HCT116 (cell line): ENCODE measurements around the gene PATE3. TPM values are rescaled to one million over a fixed set of nuclear protein-coding genes. Genes with fewer than 3 reads are reported as not detected.

Experiments used
- ATAC-seq: fragments of 200-7000 bp; cut with Tn5 transposase; 2 replicates; pipeline ENCODE4 v1.9.1; 2020; ENCODE audit warnings: mild to moderate bottlenecking, moderate library complexity
- BruUV-seq: library from RNA; stranded (reverse); fragments of 400-500 nt; replicated peaks from 2 replicates; lab custom pipeline; 2021; lab: Mats Ljungman, UMichigan
- CTCF ChIA-PET: fragments of 300-600 bp; sonication (Branson Sonifier 250); formaldehyde crosslinking; loops from one replicate; lab custom pipeline; 2021; ENCODE audit warnings: antibody characterized with exemption; lab: Charles Lee
- POLR2A ChIA-PET: fragments of 300-600, 350-600 bp; sonication (Branson Sonifier 250); formaldehyde crosslinking; loops from one replicate; lab custom pipeline; 2021; ENCODE audit warnings: antibody characterized with exemption; lab: Charles Lee
- RAD21 ChIA-PET, 2 experiments: fragments of 300-600 bp; sonication (Branson Sonifier 250); formaldehyde crosslinking; loops; one replicate each; lab custom pipeline; 2023; ENCODE audit warnings: low total read pairs in 2 of 2; ENCODE audit not compliant: uncharacterized antibody in 2 of 2, unreplicated experiment in 2 of 2, low non-redundant PET in 1 of 2; lab: Charles Lee
- DNase-seq: peaks from one replicate; pipeline ENCODE4 v3.0.0-alpha.2; 2010; ENCODE audit warnings: low read depth, low spot score
- H2AFZ ChIP-seq: fragments of 200-600 bp; shearing (Covaris generic), sonication (generic); 2 replicates; pipeline ENCODE4 v1.6.1; 2017; ENCODE audit warnings: low read depth, mixed run types, mixed read lengths, antibody characterized with exemption, low read length; ENCODE audit not compliant: poor library complexity, severe bottlenecking
- H3K27ac ChIP-seq: 2 replicates; pipeline ENCODE4 v1.5.1; 2012; ENCODE audit warnings: low read depth, low read length
- H3K27me3 ChIP-seq: fragments of 200-600 bp; sonication (generic); 2 replicates; pipeline ENCODE4 v1.6.1; 2016; ENCODE audit warnings: mixed run types, low read length, mixed read lengths; ENCODE audit not compliant: insufficient read depth
- H3K36me3 ChIP-seq, 2 experiments: fragments of 200-500 bp in 1 of 2; fragments of 200-600 bp in 1 of 2; sonication (Bioruptor generic) in 1 of 2; sonication (generic) in 1 of 2; 2 replicates each; pipeline versions ENCODE4 v1.5.1 to v1.6.1; 2014 to 2016; ENCODE audit warnings: low read length in 2 of 2, inconsistent platforms in 1 of 2, mixed read lengths in 1 of 2, mixed run types in 1 of 2; ENCODE audit not compliant: insufficient read depth in 2 of 2, control insufficient read depth in 1 of 2
- H3K4me1 ChIP-seq, 2 experiments: fragments of 200-600 bp in 1 of 2; sonication (generic) in 1 of 2; 2 replicates each; pipeline versions ENCODE4 v1.5.1 to v1.6.1; 2012 to 2017; ENCODE audit warnings: low read length in 2 of 2, inconsistent platforms in 1 of 2, mild to moderate bottlenecking in 1 of 2, mixed read lengths in 1 of 2, mixed run types in 1 of 2, moderate library complexity in 1 of 2; ENCODE audit not compliant: insufficient read depth in 2 of 2, control insufficient read depth in 1 of 2
- H3K4me2 ChIP-seq: fragments of 200-600 bp; sonication (generic); 2 replicates; pipeline ENCODE4 v1.6.1; 2017; ENCODE audit warnings: mixed run types, low read length, mixed read lengths
- H3K4me3 ChIP-seq, 2 experiments: fragments of 200-600 bp in 1 of 2; sonication (generic) in 1 of 2; replicated peaks in 1 of 2; 2 replicates each; pipeline ENCODE4 v1.5.1; 2011 to 2016; ENCODE audit warnings: low read length in 2 of 2, control low read depth in 1 of 2, low read depth in 1 of 2, mild to moderate bottlenecking in 1 of 2, mixed read lengths in 1 of 2, mixed run types in 1 of 2
- H3K79me2 ChIP-seq: fragments of 200-600 bp; sonication (generic); 2 replicates; pipeline ENCODE4 v1.6.1; 2017; ENCODE audit warnings: mild to moderate bottlenecking, mixed run types, low read length, moderate library complexity, mixed read lengths; ENCODE audit not compliant: insufficient read depth
- H3K9ac ChIP-seq: fragments of 200-600 bp; sonication (generic); 2 replicates; pipeline ENCODE4 v1.6.1; 2016; ENCODE audit warnings: low read length, mixed read lengths
- H3K9me2 ChIP-seq: fragments of 200-600 bp; sonication (generic), shearing (Covaris generic); 2 replicates; pipeline ENCODE4 v1.6.1; 2017; ENCODE audit warnings: mixed run types, mild to moderate bottlenecking, moderate library complexity; ENCODE audit not compliant: insufficient read depth
- H3K9me3 ChIP-seq, 2 experiments: fragments of 200-500 bp in 1 of 2; fragments of 200-600 bp in 1 of 2; sonication (Bioruptor generic) in 1 of 2; sonication (generic) in 1 of 2; 2 replicates each; pipeline ENCODE4 v1.6.1; 2014 to 2017; ENCODE audit warnings: low read length in 2 of 2, mixed read lengths in 2 of 2, inconsistent platforms in 1 of 2, low read depth in 1 of 2, mild to moderate bottlenecking in 1 of 2, mixed run types in 1 of 2, moderate library complexity in 1 of 2; ENCODE audit not compliant: control insufficient read depth in 1 of 2, insufficient read depth in 1 of 2
- H4K20me1 ChIP-seq: fragments of 200-600 bp; sonication (generic), shearing (Covaris generic); 2 replicates; pipeline ENCODE4 v1.6.1; 2017; ENCODE audit warnings: mixed run types, mild to moderate bottlenecking, moderate library complexity; ENCODE audit not compliant: insufficient read depth
- CBX3 ChIP-seq: IDR thresholded peaks from 2 replicates; pipeline ENCODE4 v1.6.1; 2012; ENCODE audit warnings: low read depth
- CEBPB ChIP-seq: IDR thresholded peaks from 2 replicates; pipeline ENCODE4 v1.6.1; 2012; ENCODE audit warnings: low read depth
- ELF1 ChIP-seq: IDR thresholded peaks from 2 replicates; pipeline ENCODE4 v1.6.1; 2012; ENCODE audit warnings: low read depth, borderline replicate concordance
- EZH2 ChIP-seq: fragments of 200-600 bp; sonication (generic); IDR thresholded peaks from 2 replicates; pipeline ENCODE4 v1.6.1; 2017; ENCODE audit warnings: antibody characterized with exemption, mixed run types
- EZH2phosphoT487 ChIP-seq: fragments of 200-600 bp; IDR thresholded peaks from 2 replicates; pipeline ENCODE4 v1.6.1; 2018; ENCODE audit warnings: antibody characterized with exemption, borderline replicate concordance
- JUND ChIP-seq: IDR thresholded peaks from 2 replicates; pipeline ENCODE4 v1.6.1; 2012
- POLR2AphosphoS5 ChIP-seq: IDR thresholded peaks from 2 replicates; pipeline ENCODE4 v1.6.1; 2011; ENCODE audit warnings: mild to moderate bottlenecking, low read depth, low read length, moderate library complexity
- RAD21 ChIP-seq: IDR thresholded peaks from 2 replicates; pipeline ENCODE4 v1.6.1; 2012; ENCODE audit warnings: low read depth, mild to moderate bottlenecking
- SIN3A ChIP-seq: IDR thresholded peaks from 2 replicates; pipeline ENCODE4 v1.6.1; 2012; ENCODE audit warnings: low read depth
- SP1 ChIP-seq: IDR thresholded peaks from 2 replicates; pipeline ENCODE4 v1.6.1; 2012; ENCODE audit warnings: low read depth
- SRF ChIP-seq: IDR thresholded peaks from 2 replicates; pipeline ENCODE4 v1.6.1; 2012; ENCODE audit warnings: low read depth
- TCF7L2 ChIP-seq: IDR thresholded peaks from 2 replicates; pipeline ENCODE4 v1.7.0; 2011; ENCODE audit warnings: borderline replicate concordance, inconsistent platforms; ENCODE audit not compliant: insufficient read depth, insufficient read length; ENCODE audit errors: extremely low read depth
- YY1 ChIP-seq: IDR thresholded peaks from 2 replicates; pipeline ENCODE4 v1.6.1; 2011; ENCODE audit warnings: low read length, low read depth, moderate library complexity, mild to moderate bottlenecking; ENCODE audit not compliant: insufficient replicate concordance; ENCODE audit errors: extremely low read depth
- ZNF274 ChIP-seq: fragments of 200-500 bp; sonication (Bioruptor generic); IDR thresholded peaks from 2 replicates; pipeline ENCODE4 v1.6.1; 2014; ENCODE audit warnings: mild to moderate bottlenecking, low read depth, low read length, inconsistent platforms
- intact Hi-C: fragments of 100-400 bp; cut with micrococcal nuclease; formaldehyde crosslinking; loops from 2 replicates; pipeline ENCODE4 v1.10.0; 2022
- total RNA-seq: library from RNA; stranded (reverse); gene quantifications from one replicate; pipeline ENCODE4 v1.2.1, GENCODE V29; 2021; ENCODE audit not compliant: unreplicated experiment
- TF ChIP-seq, protein P1 (sequence below): IDR thresholded peaks from 2 replicates; pipeline ENCODE4 v1.6.1; 2012
- TF ChIP-seq, protein P2 (sequence below): IDR thresholded peaks from 2 replicates; pipeline ENCODE4 v1.6.1; 2012; ENCODE audit warnings: low read depth
- TF ChIP-seq, protein P3 (sequence below): IDR thresholded peaks from 2 replicates; pipeline ENCODE4 v1.6.1; 2012

Gene PATE3
- total RNA-seq, 1 experiment from 2014 or later, result not detected

DNA sequence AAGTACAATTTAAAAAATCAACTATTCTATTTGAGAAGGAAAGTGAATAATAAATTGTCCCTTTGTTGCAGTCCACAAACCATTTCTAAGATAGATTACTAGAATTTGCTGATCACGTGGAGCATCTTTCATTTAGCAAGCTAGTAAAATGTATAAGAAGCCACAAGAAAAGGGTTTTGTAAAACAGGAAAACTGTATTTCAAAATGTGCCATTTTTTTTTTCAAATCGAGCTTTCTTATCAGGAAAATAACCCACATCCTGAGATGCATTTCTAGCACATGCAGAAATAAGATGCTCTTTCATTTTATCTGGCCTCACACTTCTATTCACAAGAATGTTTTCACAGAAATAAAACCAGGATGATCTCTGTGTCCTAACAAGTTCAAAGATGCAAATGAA, 3.2 kb upstream of the PATE3 start:
- ATAC-seq (no peak), DNase-seq (no peak)
- POLR2A ChIA-PET, result no interaction called here

DNA sequence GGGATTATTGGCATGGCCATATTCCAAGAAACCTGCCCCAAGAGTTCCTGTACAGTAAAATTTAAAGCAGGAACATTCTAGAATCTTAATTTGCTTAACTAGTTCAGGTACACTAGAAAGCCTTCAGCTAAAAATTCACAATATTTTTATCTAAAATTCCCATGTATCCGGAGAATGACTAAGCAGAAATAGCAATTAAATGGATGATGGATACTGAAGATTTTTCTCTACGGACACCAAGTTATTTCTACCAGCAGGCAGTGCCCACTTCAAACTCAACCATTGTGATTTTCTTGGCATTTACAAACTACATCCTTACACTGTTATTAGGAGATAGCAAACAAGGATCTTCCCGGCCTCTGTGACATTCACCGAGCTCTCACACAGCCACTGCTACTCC, 2.9 kb downstream of the PATE3 start:
- peaks cover 1% of the 10 kb centered on the region; the same call in 1 of the 2 replicates for H3K27me3 ChIP-seq
- DNase-seq, result no peak
- H3K4me2 ChIP-seq, result no peak overlapping the region
- intact Hi-C loops, result no loop called here
- H3K9me2 ChIP-seq, result no peaks in the 10 kb centered on the region
- H3K79me2 ChIP-seq, result no peaks in the 10 kb centered on the region
- ChIA-PET POLR2A (no interaction called here), CTCF (no interaction called here), RAD21 (no interaction called here)
- H3K27ac ChIP-seq, result no peak overlapping the region
- H2AFZ ChIP-seq, result no peak overlapping the region
- no peak overlapping the region for H3K9ac ChIP-seq
- ATAC-seq, result no peak
- BruUV-seq, result no TSS peak
- H3K9me3 ChIP-seq, result no peaks in the 10 kb centered on the region
- no peaks in the 10 kb centered on the region for H4K20me1 ChIP-seq
- no peaks in the 10 kb centered on the region for H3K4me1 ChIP-seq
- H3K36me3 ChIP-seq, result no peaks in the 10 kb centered on the region
- no peak overlapping the region for H3K4me3 ChIP-seq
- no peak for TF ChIP-seq RAD21
- no peak for TF ChIP-seq SIN3A
- TF ChIP-seq ZNF274, result no peak
- no peak for TF ChIP-seq SRF
- TF ChIP-seq YY1, result no peak
- TF ChIP-seq TCF7L2, result no peak
- TF ChIP-seq, protein P1, sequence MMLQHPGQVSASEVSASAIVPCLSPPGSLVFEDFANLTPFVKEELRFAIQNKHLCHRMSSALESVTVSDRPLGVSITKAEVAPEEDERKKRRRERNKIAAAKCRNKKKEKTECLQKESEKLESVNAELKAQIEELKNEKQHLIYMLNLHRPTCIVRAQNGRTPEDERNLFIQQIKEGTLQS, result no peak
- TF ChIP-seq ELF1, result no peak
- TF ChIP-seq CBX3, result no peak
- no peak for TF ChIP-seq POLR2AphosphoS5
- TF ChIP-seq, protein P2, sequence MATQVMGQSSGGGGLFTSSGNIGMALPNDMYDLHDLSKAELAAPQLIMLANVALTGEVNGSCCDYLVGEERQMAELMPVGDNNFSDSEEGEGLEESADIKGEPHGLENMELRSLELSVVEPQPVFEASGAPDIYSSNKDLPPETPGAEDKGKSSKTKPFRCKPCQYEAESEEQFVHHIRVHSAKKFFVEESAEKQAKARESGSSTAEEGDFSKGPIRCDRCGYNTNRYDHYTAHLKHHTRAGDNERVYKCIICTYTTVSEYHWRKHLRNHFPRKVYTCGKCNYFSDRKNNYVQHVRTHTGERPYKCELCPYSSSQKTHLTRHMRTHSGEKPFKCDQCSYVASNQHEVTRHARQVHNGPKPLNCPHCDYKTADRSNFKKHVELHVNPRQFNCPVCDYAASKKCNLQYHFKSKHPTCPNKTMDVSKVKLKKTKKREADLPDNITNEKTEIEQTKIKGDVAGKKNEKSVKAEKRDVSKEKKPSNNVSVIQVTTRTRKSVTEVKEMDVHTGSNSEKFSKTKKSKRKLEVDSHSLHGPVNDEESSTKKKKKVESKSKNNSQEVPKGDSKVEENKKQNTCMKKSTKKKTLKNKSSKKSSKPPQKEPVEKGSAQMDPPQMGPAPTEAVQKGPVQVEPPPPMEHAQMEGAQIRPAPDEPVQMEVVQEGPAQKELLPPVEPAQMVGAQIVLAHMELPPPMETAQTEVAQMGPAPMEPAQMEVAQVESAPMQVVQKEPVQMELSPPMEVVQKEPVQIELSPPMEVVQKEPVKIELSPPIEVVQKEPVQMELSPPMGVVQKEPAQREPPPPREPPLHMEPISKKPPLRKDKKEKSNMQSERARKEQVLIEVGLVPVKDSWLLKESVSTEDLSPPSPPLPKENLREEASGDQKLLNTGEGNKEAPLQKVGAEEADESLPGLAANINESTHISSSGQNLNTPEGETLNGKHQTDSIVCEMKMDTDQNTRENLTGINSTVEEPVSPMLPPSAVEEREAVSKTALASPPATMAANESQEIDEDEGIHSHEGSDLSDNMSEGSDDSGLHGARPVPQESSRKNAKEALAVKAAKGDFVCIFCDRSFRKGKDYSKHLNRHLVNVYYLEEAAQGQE, result no peak
- TF ChIP-seq JUND, result no peak
- TF ChIP-seq EZH2phosphoT487, result no peak
- TF ChIP-seq, protein P3, sequence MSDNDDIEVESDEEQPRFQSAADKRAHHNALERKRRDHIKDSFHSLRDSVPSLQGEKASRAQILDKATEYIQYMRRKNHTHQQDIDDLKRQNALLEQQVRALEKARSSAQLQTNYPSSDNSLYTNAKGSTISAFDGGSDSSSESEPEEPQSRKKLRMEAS, result no peak
- no peak for TF ChIP-seq EZH2
- TF ChIP-seq SP1, result no peak

More for the DNA sequence above, 3.2 kb upstream of the PATE3 start:
- Histone ChIP-seq H4K20me1 (no peaks in the 10 kb centered on the region), H2AFZ (no peak overlapping the region), H3K9me3 (no peaks in the 10 kb centered on the region), H3K9ac (no peak overlapping the region), H3K4me1 (no peaks in the 10 kb centered on the region), H3K36me3 (no peaks in the 10 kb centered on the region), H3K4me2 (no peak overlapping the region), H3K9me2 (no peaks in the 10 kb centered on the region), H3K4me3 (no peak overlapping the region), H3K79me2 (no peaks in the 10 kb centered on the region), H3K27me3 (peaks cover 10% of the 10 kb centered on the region), H3K27ac (no peak overlapping the region)
- BruUV-seq, result no TSS peak
- intact Hi-C loops, result no loop called here
- TF ChIP-seq YY1, result no peak
- TF ChIP-seq, protein P1, result no peak
- no peak for TF ChIP-seq JUND
- TF ChIP-seq CEBPB, result no peak
- TF ChIP-seq ELF1, result no peak
- no peak for TF ChIP-seq EZH2phosphoT487
- RAD21 ChIA-PET, result no interaction called here
- CTCF ChIA-PET, result no interaction called here
